BJ (cell line): ENCODE data around the gene PTPRM. TPM values are rescaled to one million over a fixed set of nuclear protein-coding genes. Genes with fewer than 3 reads are reported as not detected.

ENCODE experiments used
- CTCF ChIA-PET: fragments of 350-600 bp; formaldehyde crosslinking; extraction: SDS; loops from one replicate; lab custom pipeline; 2021; ENCODE audit warnings: antibody characterized with exemption, inconsistent platforms; lab: Yijun Ruan, JAX
- POLR2A ChIA-PET: fragments of 300-600 bp; sonication (Branson Sonifier 250); formaldehyde crosslinking; extraction: SDS; loops from one replicate; lab custom pipeline; 2021; ENCODE audit warnings: antibody characterized with exemption; lab: Charles Lee
- DNase-seq: peaks from one replicate; pipeline ENCODE4 v3.0.0-alpha.2; 2011; ENCODE audit warnings: low read depth
- H3K27me3 ChIP-seq: 2 replicates; pipeline ENCODE4 v1.6.0; 2011; ENCODE audit warnings: low read length; ENCODE audit not compliant: control insufficient read depth, insufficient read depth
- H3K36me3 ChIP-seq: 2 replicates; pipeline ENCODE4 v1.5.1; 2011; ENCODE audit warnings: low read length; ENCODE audit not compliant: control insufficient read depth, insufficient read depth
- H3K4me3 ChIP-seq: 2 replicates; pipeline ENCODE4 v1.5.1; 2011; ENCODE audit warnings: low read depth, mild to moderate bottlenecking, control low read depth, low read length
- CTCF ChIP-seq: IDR thresholded peaks from 2 replicates; pipeline ENCODE4 v1.5.1; 2011; ENCODE audit warnings: low read depth, mild to moderate bottlenecking, control low read depth, inconsistent platforms, low read length, moderate library complexity; ENCODE audit not compliant: insufficient read depth
- polyA plus RNA-seq: library from polyadenylated mRNA; depleted of rRNA; stranded (reverse); fragments of >200 nt; gene quantifications from 2 replicates; pipeline ENCODE4 v1.2.3, GENCODE V29; 2011

PTPRM gene
- polyA plus RNA-seq, 1 experiment, result 149 TPM

- ChIA-PET POLR2A (no interaction called here), CTCF (interaction anchor here (1.7 to 2.9 kb wide), 2 partner anchors 9 kb away, joined by 5 to 11 read pairs; no protein-coding TSS in a partner anchor)
- TF ChIP-seq CTCF, result no peak
- peaks cover 8% of the 10 kb centered on the region for H3K36me3 ChIP-seq
- H3K4me3 ChIP-seq, result no peak overlapping the region
- no peak for DNase-seq
- H3K27me3 ChIP-seq, result no peaks in the 10 kb centered on the region
Measured at GRCh38 chr18:8399138-8399537, 832.0 kb downstream of the PTPRM start.

GRCh38 chr18:8400193-8400752 lies 833.2 kb downstream of the PTPRM start:
- no peak for TF ChIP-seq CTCF
- Histone ChIP-seq H3K27me3 (no peaks in the 10 kb centered on the region), H3K4me3 (no peak overlapping the region), H3K36me3 (peaks cover 3% of the 10 kb centered on the region)
- DNase-seq, result no peak
- ChIA-PET CTCF (interaction anchor here (2.9 kb wide), 1 partner anchor 10 kb away, joined by 11 read pairs; no protein-coding TSS in a partner anchor), POLR2A (no interaction called here)

- Histone ChIP-seq H3K4me3 (no peak overlapping the region), H3K27me3 (no peaks in the 10 kb centered on the region), H3K36me3 (peaks cover 3% of the 10 kb centered on the region)
- ChIA-PET CTCF (interaction anchor here (2.9 kb wide), 1 partner anchor 11 kb away, joined by 11 read pairs; no protein-coding TSS in a partner anchor), POLR2A (no interaction called here)
- no peak for TF ChIP-seq CTCF
- DNase-seq, result no peak
Measured at GRCh38 chr18:8400825-8401224, 833.7 kb downstream of the PTPRM start.

DNA sequence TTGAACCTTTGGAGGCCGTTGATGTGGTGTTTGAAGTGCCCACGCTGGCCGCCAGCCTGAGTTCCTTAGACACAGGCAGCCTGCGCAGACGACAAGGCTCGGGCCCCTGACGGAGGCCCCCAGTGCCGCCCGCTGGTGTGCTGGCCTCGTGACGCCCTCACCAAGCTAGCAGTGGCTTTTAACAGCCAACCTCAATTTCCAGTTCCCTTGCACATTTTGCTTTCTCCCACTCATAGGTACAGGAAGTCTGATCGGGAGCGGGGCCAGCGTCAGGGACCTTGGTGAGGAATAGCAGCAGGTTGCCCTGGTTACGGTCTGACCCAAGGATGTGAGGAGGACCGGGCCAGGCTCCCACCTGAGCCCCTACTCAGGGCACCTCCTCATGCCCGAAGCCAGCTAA lies 834.5 kb downstream of the PTPRM start:
- Histone ChIP-seq H3K27me3 (no peaks in the 10 kb centered on the region), H3K4me3 (no peak overlapping the region), H3K36me3 (peaks cover 3% of the 10 kb centered on the region)
- ChIA-PET CTCF (interaction anchor here (2.9 kb wide), 1 partner anchor 12 kb away, joined by 11 read pairs; no protein-coding TSS in a partner anchor), POLR2A (no interaction called here)
- no peak for DNase-seq
- no peak for TF ChIP-seq CTCF

GRCh38 chr18:8402237-8402636 lies 835.1 kb downstream of the PTPRM start:
- no peak for DNase-seq
- ChIA-PET CTCF (no interaction called here), POLR2A (no interaction called here)
- no peak for TF ChIP-seq CTCF
- Histone ChIP-seq H3K36me3 (peaks cover 3% of the 10 kb centered on the region), H3K4me3 (no peak overlapping the region), H3K27me3 (no peaks in the 10 kb centered on the region)
